K562 (cell line): ENCODE results near the gene BRAT1. TPM values are rescaled to one million over a fixed set of nuclear protein-coding genes. Genes with fewer than 3 reads are reported as not detected.

ENCODE experiments used
- ATAC-seq: fragments of 200-7000 bp; cut with Tn5 transposase; 3 replicates; pipeline ENCODE4 v1.9.1; 2020; ENCODE audit warnings: moderate library complexity
- BruUV-seq: library from RNA; stranded (reverse); fragments of 400-500 nt; replicated peaks from 2 replicates; lab custom pipeline; 2021; lab: Mats Ljungman, UMichigan
- CTCF ChIA-PET: fragments of 300-600 bp; formaldehyde crosslinking; extraction: SDS; loops from one replicate; lab custom pipeline; 2021; ENCODE audit warnings: low intra/inter-chr PET ratio; lab: Yijun Ruan, JAX
- POLR2A ChIA-PET: fragments of 300-600, 350-650 bp; sonication (Branson Sonifier 250); formaldehyde crosslinking; extraction: SDS; loops from one replicate; lab custom pipeline; 2021; ENCODE audit warnings: antibody characterized with exemption, inconsistent platforms; lab: Yijun Ruan, JAX
- DNase-seq, 4 experiments: peaks; one replicate each; pipeline versions ENCODE4 v3.0.0 to v3.0.0-alpha.2; 2011 to 2018; ENCODE audit warnings: low spot score in 3 of 4, mixed read lengths in 3 of 4; ENCODE audit errors: extremely low read depth in 1 of 4
- FAIRE-seq: peaks from 2 replicates; lab custom pipeline; 2011; peaks lifted over from hg19 to GRCh38; lab: Jason Lieb, UNC
- H2AFZ ChIP-seq: 2 replicates; pipeline ENCODE4 v1.6.0; 2011; ENCODE audit warnings: low read depth, low read length, control low read depth, inconsistent platforms
- H3K27ac ChIP-seq: fragments of 200-600 bp; 3 replicates; pipeline ENCODE4 v1.8.0; 2011; ENCODE audit warnings: low read depth, mild to moderate bottlenecking, control low read depth, inconsistent platforms, low read length, moderate library complexity, mixed read lengths; ENCODE audit errors: extremely low read depth
- H3K27me3 ChIP-seq, 2 experiments: fragments of 300-600 bp in 1 of 2; 2 replicates in 1 of 2; 3 replicates in 1 of 2; pipeline versions ENCODE4 v1.6.0 to v1.8.0; 2011; ENCODE audit warnings: inconsistent platforms in 2 of 2, low read length in 2 of 2, mild to moderate bottlenecking in 1 of 2, mixed read lengths in 1 of 2, moderate library complexity in 1 of 2; ENCODE audit not compliant: control insufficient read depth in 2 of 2, insufficient read depth in 2 of 2
- H3K36me3 ChIP-seq: fragments of 300-600 bp; 3 replicates; pipeline ENCODE4 v1.8.0; 2011; ENCODE audit warnings: mild to moderate bottlenecking, low read length, inconsistent platforms; ENCODE audit not compliant: control insufficient read depth, insufficient read depth
- H3K4me1 ChIP-seq, 2 experiments: fragments of 200-600 bp in 1 of 2; replicated peaks in 1 of 2; 2 replicates in 1 of 2; 3 replicates in 1 of 2; pipeline versions ENCODE4 v1.5.1 to v1.8.0; 2011; ENCODE audit warnings: inconsistent platforms in 2 of 2, low read length in 2 of 2, mild to moderate bottlenecking in 1 of 2, mixed read lengths in 1 of 2, moderate library complexity in 1 of 2; ENCODE audit not compliant: control insufficient read depth in 2 of 2, insufficient read depth in 2 of 2
- H3K4me2 ChIP-seq: 2 replicates; pipeline ENCODE4 v1.6.1; 2011; ENCODE audit warnings: low read length, control low read depth, inconsistent platforms, mixed read lengths; ENCODE audit not compliant: insufficient read depth
- H3K4me3 ChIP-seq: fragments of 200-600 bp; sonication (generic), shearing (Covaris generic); 2 replicates; pipeline ENCODE4 v1.5.1; 2016; ENCODE audit warnings: control low read depth, inconsistent platforms
- H3K79me2 ChIP-seq: fragments of 200-600 bp; 3 replicates; pipeline ENCODE4 v1.8.0; 2011; ENCODE audit warnings: low read length, inconsistent platforms; ENCODE audit not compliant: control insufficient read depth, insufficient read depth
- H3K9ac ChIP-seq, 2 experiments: 2 replicates each; pipeline versions ENCODE4 v1.6.0 to v1.6.1; 2011; ENCODE audit warnings: low read depth in 2 of 2, low read length in 2 of 2, control low read depth in 1 of 2, inconsistent platforms in 1 of 2, mild to moderate bottlenecking in 1 of 2, mixed read lengths in 1 of 2; ENCODE audit not compliant: insufficient read depth in 1 of 2
- H3K9me1 ChIP-seq: one replicate; pipeline ENCODE4 v1.6.0; 2011; ENCODE audit warnings: inconsistent platforms, mild to moderate bottlenecking, low read length, moderate library complexity; ENCODE audit not compliant: control insufficient read depth, insufficient read depth
- H3K9me3 ChIP-seq: replicated peaks from 2 replicates; pipeline ENCODE4 v1.5.1; 2011; ENCODE audit warnings: low read depth, low read length, inconsistent platforms; ENCODE audit not compliant: control insufficient read depth, insufficient read depth
- H4K20me1 ChIP-seq: replicated peaks from 2 replicates; pipeline ENCODE4 v1.6.1; 2011; ENCODE audit warnings: low read length, inconsistent platforms, mixed read lengths; ENCODE audit not compliant: control insufficient read depth, insufficient read depth
- ARNT ChIP-seq, 2 experiments: fragments of 450-650 bp; IDR thresholded peaks; 2 replicates each; pipeline ENCODE4 v1.6.1; 2016; ENCODE audit warnings: mild to moderate bottlenecking in 1 of 2
- HDAC8 ChIP-seq: fragments of 450-650 bp; IDR thresholded peaks from 2 replicates; pipeline ENCODE4 v1.6.1; 2016; ENCODE audit warnings: mild to moderate bottlenecking, missing genetic modification characterization, moderate library complexity, missing compliant biosample characterization
- MAFG ChIP-seq: fragments of 450-650 bp; conservative IDR thresholded peaks from 2 replicates; pipeline ENCODE4 v1.6.1; 2016; ENCODE audit warnings: missing genetic modification characterization, missing compliant biosample characterization
- MTA2 ChIP-seq: fragments of 450-650 bp; IDR thresholded peaks from 2 replicates; pipeline ENCODE4 v1.6.1; 2016; ENCODE audit warnings: low read depth
- PML ChIP-seq: IDR thresholded peaks from 2 replicates; pipeline ENCODE4 v1.6.1; 2012; ENCODE audit warnings: low read length, inconsistent platforms
- SIRT6 ChIP-seq: IDR thresholded peaks from one replicate; pipeline ENCODE4 v1.6.1; 2012; ENCODE audit warnings: low read depth, mild to moderate bottlenecking, control low read depth, inconsistent platforms, low read length, moderate library complexity
- SMAD4 ChIP-seq: fragments of 250-450 bp; sonication (Bioruptor Pico); conservative IDR thresholded peaks from 2 replicates; pipeline ENCODE4 v1.8.0; 2021; ENCODE audit warnings: inconsistent platforms, mild to moderate bottlenecking, moderate library complexity
- TCF15 ChIP-seq: fragments of 250-450 bp; sonication (Bioruptor Pico); IDR thresholded peaks from 2 replicates; pipeline ENCODE4 v1.8.0; 2022; ENCODE audit warnings: moderate library complexity, mild to moderate bottlenecking, inconsistent platforms
- TCF3 ChIP-seq: sonication (generic); formaldehyde crosslinking; IDR thresholded peaks from 2 replicates; pipeline ENCODE4 v1.4.0; 2020; ENCODE audit warnings: mild to moderate bottlenecking, missing genetic modification reagents
- USF1 ChIP-seq: sonication (generic); formaldehyde crosslinking; IDR thresholded peaks from 2 replicates; pipeline ENCODE4 v1.9.0; 2022; ENCODE audit warnings: mild to moderate bottlenecking, missing genetic modification reagents
- ZNF146 ChIP-seq: IDR thresholded peaks from one replicate; pipeline ENCODE4 v1.6.1; 2018; ENCODE audit warnings: missing compliant biosample characterization; ENCODE audit not compliant: unreplicated experiment
- WGBS: fragments of 100-300 bp; shearing (Covaris generic); methylation state at CpG from one replicate; pipeline ENCODE4 v1.1.6; 2016; ENCODE audit warnings: low coverage, mixed read lengths; ENCODE audit not compliant: insufficient coverage; ENCODE audit errors: missing lambda C conversion rate; 5-methylcytosine and 5-hydroxymethylcytosine counted together
- in situ Hi-C: fragments of 300-500 bp; cut with MboI; formaldehyde crosslinking; loops from 4 replicates; pipeline ENCODE4 v1.15.0; 2018; ENCODE audit warnings: inconsistent platforms, mixed read lengths
- intact Hi-C: fragments of 100-400 bp; cut with micrococcal nuclease; formaldehyde crosslinking; loops from 2 replicates; pipeline ENCODE4 v1.14.2; 2022
- polyA plus RNA-seq, 8 experiments: library from polyadenylated mRNA; depleted of rRNA in 4 of 8; stranded (reverse) in 5 of 8; unstranded in 3 of 8; fragments of >200 nt; fragmentation: Nextera tagmentation in 2 of 8; fragmentation: Illumina TruSeq in 1 of 8; extraction: Ambion mirVana in 2 of 8; extraction: Trizol in 1 of 8; gene quantifications; 2 replicates each; pipeline versions ENCODE4 v1.2.1 to v1.2.3, GENCODE V29; 2011 to 2014; ENCODE audit warnings: inconsistent platforms in 1 of 8, missing spikeins in 1 of 8
- total RNA-seq, 7 experiments: library from RNA; depleted of rRNA in 6 of 7; stranded (reverse); fragments of >200 nt in 6 of 7; fragmentation: Illumina TruSeq in 2 of 7; extraction: Trizol in 2 of 7; gene quantifications; 2 replicates each; pipeline versions ENCODE4 v1.2.1 to v1.2.3, GENCODE V29; 2011 to 2021; ENCODE audit warnings: low replicate concordance in 1 of 7
- TF ChIP-seq, protein P1 (sequence below): fragments of 250-450 bp; sonication (Bioruptor Pico); IDR thresholded peaks from 2 replicates; pipeline ENCODE4 v1.8.0; 2022; ENCODE audit warnings: inconsistent platforms, mild to moderate bottlenecking, moderate library complexity, borderline replicate concordance
- TF ChIP-seq, protein P2 (sequence below): fragments of 450-650 bp; IDR thresholded peaks from 2 replicates; pipeline ENCODE4 v1.7.0; 2016; ENCODE audit warnings: borderline replicate concordance
- TF ChIP-seq, protein P3 (sequence below): fragments of 450-650 bp; IDR thresholded peaks from 2 replicates; pipeline ENCODE4 v1.6.1; 2016; ENCODE audit warnings: borderline replicate concordance

BRAT1 gene
- total and polyA plus RNA-seq, 9 of the 15 experiments (the other 6 are each of a cell fraction or from before 2014, with no cell fraction given) = 0.13 to 49.6 (median 10.5) TPM

DNA sequence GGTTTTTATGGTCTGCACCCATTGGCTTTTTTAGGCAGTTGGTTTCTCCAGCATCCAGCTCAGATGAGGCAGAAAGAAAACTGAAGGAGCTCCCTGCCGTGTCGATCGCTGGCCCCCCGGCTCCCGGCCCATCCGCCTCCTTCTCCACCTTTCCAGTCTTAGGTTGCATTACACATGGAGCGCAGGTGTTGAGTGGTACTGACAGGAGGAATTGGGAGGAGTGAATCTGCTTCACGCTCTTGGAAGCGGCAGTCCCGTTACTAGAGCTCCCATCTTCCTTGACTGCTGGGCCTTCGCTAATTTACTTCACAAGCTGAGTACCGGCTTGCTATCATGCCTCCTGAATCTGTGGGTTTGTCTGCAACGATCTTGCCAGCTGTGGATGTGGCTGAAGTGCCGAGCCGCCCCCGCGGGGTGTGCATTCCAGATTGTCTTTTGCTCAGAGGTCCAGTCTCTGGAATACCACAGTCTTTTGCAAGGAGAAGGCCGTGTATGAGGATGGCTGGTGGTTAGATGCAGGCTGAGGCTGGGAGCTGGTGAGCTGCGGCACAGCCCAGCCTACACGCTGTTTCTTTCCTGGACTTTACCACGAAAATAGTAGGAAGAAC is 20.5 kb upstream of the BRAT1 start:
- H4K20me1 ChIP-seq = no peaks in the 10 kb centered on the region
- TF ChIP-seq SIRT6 (no peak), MTA2 (no peak), TCF15 (CRISPR knock-in tag) (no peak), ARNT (IDR thresholded peaks at IDR 0.05) (no peak), USF1 (CRISPR knock-in tag) (no peak), PML (no peak), SMAD4 (CRISPR knock-in tag) (no peak), HDAC8 (tag) (no peak), TCF3 (CRISPR knock-in tag) (no peak), MAFG (tag) (no peak), ZNF146 (no peak)
- TF ChIP-seq, protein P1, sequence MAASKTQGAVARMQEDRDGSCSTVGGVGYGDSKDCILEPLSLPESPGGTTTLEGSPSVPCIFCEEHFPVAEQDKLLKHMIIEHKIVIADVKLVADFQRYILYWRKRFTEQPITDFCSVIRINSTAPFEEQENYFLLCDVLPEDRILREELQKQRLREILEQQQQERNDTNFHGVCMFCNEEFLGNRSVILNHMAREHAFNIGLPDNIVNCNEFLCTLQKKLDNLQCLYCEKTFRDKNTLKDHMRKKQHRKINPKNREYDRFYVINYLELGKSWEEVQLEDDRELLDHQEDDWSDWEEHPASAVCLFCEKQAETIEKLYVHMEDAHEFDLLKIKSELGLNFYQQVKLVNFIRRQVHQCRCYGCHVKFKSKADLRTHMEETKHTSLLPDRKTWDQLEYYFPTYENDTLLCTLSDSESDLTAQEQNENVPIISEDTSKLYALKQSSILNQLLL (CRISPR knock-in tag) = no peak
- TF ChIP-seq, protein P2, sequence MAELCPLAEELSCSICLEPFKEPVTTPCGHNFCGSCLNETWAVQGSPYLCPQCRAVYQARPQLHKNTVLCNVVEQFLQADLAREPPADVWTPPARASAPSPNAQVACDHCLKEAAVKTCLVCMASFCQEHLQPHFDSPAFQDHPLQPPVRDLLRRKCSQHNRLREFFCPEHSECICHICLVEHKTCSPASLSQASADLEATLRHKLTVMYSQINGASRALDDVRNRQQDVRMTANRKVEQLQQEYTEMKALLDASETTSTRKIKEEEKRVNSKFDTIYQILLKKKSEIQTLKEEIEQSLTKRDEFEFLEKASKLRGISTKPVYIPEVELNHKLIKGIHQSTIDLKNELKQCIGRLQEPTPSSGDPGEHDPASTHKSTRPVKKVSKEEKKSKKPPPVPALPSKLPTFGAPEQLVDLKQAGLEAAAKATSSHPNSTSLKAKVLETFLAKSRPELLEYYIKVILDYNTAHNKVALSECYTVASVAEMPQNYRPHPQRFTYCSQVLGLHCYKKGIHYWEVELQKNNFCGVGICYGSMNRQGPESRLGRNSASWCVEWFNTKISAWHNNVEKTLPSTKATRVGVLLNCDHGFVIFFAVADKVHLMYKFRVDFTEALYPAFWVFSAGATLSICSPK = no peak
- TF ChIP-seq, protein P3, sequence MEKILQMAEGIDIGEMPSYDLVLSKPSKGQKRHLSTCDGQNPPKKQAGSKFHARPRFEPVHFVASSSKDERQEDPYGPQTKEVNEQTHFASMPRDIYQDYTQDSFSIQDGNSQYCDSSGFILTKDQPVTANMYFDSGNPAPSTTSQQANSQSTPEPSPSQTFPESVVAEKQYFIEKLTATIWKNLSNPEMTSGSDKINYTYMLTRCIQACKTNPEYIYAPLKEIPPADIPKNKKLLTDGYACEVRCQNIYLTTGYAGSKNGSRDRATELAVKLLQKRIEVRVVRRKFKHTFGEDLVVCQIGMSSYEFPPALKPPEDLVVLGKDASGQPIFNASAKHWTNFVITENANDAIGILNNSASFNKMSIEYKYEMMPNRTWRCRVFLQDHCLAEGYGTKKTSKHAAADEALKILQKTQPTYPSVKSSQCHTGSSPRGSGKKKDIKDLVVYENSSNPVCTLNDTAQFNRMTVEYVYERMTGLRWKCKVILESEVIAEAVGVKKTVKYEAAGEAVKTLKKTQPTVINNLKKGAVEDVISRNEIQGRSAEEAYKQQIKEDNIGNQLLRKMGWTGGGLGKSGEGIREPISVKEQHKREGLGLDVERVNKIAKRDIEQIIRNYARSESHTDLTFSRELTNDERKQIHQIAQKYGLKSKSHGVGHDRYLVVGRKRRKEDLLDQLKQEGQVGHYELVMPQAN = no peak
- TF ChIP-seq, all 486 proteins: peak for 0
- no TSS peak for BruUV-seq
- H3K9ac ChIP-seq = no peak overlapping the region; a peak in 1 of 4 replicates
- no peak for ATAC-seq
- no peak overlapping the region for H3K4me3 ChIP-seq
- no peak for FAIRE-seq
- no peak for DNase-seq
- H2AFZ ChIP-seq = no peak overlapping the region
- no peaks in the 10 kb centered on the region for H3K79me2 ChIP-seq
- peaks cover 12 to 19% of the 10 kb centered on the region in 2 experiments; a peak in 4 of 5 replicates for H3K4me1 ChIP-seq
- WGBS = 80% methylated on average over 20 of the region's 21 CpGs
- no peak overlapping the region for H3K27ac ChIP-seq
- peaks cover 9% of the 10 kb centered on the region; the same call in 1 of the 3 replicates for H3K36me3 ChIP-seq
- CTCF ChIA-PET = no interaction called here
- POLR2A ChIA-PET = no interaction called here
- H3K4me2 ChIP-seq = no peak overlapping the region
- H3K9me1 ChIP-seq = no peaks in the 10 kb centered on the region
- no peaks in the 10 kb centered on the region for H3K9me3 ChIP-seq
- intact Hi-C loops (no loop called here), in situ Hi-C loops (no loop called here)
- no peaks in the 10 kb centered on the region for H3K27me3 ChIP-seq
